Gastrocnemius medialis (tissue), 4 donors: ENCODE results near the gene DYRK1A.

Experiments used
- POLR2A ChIP-seq, 2 donors: fragments of 450-650 bp; IDR thresholded peaks; one replicate each; pipeline ENCODE4 v1.6.1; 2017; ENCODE audit warnings: antibody characterized with exemption in 2 of 2, mild to moderate bottlenecking in 2 of 2, moderate library complexity in 2 of 2
- TF ChIP-seq, protein P1 (sequence below), 5 experiments: fragments of 450-650 bp in 3 of 5; fragments of 200-600 bp in 2 of 5; sonication (generic) in 2 of 5; IDR thresholded peaks in 4 of 5; conservative IDR thresholded peaks in 1 of 5; 1 replicate in 4 of 5; 2 replicates in 1 of 5; pipeline ENCODE4 v1.5.1; 2016 to 2019; ENCODE audit warnings: antibody characterized with exemption in 5 of 5, mild to moderate bottlenecking in 3 of 5, moderate library complexity in 3 of 5

DNA sequence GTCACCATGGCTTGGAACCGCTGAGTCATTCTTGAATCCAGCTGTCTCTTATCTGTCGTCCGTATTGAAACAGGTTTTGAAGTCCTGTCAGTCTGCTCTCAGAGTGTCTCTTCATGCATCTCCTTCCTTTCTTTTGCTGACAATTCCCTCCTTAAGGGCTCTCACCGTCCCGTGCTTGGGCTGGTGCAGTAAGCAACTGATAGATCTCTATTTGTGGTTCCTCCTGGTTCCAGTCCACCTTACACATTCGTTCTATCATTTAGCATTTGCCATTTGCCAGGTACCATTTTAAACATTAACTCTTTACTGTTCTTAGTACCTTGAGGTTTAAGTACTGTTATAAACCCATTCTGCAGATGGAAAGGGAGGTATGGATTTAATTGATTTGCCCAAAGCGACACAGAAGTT, 88.9 kb downstream of the DYRK1A start:
- TF ChIP-seq POLR2A (IDR thresholded peaks at IDR 0.05), result no peak
- TF ChIP-seq, protein P1, sequence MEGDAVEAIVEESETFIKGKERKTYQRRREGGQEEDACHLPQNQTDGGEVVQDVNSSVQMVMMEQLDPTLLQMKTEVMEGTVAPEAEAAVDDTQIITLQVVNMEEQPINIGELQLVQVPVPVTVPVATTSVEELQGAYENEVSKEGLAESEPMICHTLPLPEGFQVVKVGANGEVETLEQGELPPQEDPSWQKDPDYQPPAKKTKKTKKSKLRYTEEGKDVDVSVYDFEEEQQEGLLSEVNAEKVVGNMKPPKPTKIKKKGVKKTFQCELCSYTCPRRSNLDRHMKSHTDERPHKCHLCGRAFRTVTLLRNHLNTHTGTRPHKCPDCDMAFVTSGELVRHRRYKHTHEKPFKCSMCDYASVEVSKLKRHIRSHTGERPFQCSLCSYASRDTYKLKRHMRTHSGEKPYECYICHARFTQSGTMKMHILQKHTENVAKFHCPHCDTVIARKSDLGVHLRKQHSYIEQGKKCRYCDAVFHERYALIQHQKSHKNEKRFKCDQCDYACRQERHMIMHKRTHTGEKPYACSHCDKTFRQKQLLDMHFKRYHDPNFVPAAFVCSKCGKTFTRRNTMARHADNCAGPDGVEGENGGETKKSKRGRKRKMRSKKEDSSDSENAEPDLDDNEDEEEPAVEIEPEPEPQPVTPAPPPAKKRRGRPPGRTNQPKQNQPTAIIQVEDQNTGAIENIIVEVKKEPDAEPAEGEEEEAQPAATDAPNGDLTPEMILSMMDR (IDR thresholded peaks at IDR 0.05 in 4 of 5, conservative IDR thresholded peaks at IDR 0.05 in 1 of 5), result no peak
